Uterus (tissue), 2 donors: ENCODE measurements around the gene FGFR4.

Experiments used
- POLR2A ChIP-seq, 2 donors: fragments of 450-650 bp; IDR thresholded peaks; one replicate each; pipeline ENCODE4 v1.6.1; 2016; ENCODE audit warnings: antibody characterized with exemption in 2 of 2, mild to moderate bottlenecking in 1 of 2, moderate library complexity in 1 of 2
- TF ChIP-seq, protein P1 (sequence below), 4 experiments: fragments of 200-600 bp in 2 of 4; fragments of 450-650 bp in 2 of 4; sonication (generic) in 2 of 4; IDR thresholded peaks; one replicate each; pipeline ENCODE4 v1.5.1; 2016 to 2019; ENCODE audit warnings: antibody characterized with exemption in 4 of 4, mild to moderate bottlenecking in 2 of 4, moderate library complexity in 1 of 4

DNA sequence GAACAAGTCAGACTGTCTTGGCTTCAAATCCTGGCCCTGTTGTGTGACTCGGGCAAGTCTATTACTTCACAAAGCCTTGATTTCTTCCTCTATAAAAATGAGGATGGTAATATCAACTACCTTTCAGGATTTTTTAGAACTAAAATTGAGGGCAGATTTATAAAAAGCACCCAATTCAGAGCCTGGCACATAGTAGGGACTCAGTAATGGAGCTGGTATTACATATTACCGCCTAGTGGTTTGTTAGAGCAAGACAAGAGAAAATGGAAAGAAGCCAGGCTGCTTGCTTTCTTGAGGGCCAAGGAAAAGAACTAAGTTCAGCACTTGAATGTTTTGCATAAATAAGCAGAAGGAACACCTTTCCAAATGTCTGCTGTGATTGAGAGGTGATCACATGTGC is 44.8 kb upstream of the FGFR4 start:
- no peak for TF ChIP-seq POLR2A (IDR thresholded peaks at IDR 0.05)
- TF ChIP-seq, protein P1, sequence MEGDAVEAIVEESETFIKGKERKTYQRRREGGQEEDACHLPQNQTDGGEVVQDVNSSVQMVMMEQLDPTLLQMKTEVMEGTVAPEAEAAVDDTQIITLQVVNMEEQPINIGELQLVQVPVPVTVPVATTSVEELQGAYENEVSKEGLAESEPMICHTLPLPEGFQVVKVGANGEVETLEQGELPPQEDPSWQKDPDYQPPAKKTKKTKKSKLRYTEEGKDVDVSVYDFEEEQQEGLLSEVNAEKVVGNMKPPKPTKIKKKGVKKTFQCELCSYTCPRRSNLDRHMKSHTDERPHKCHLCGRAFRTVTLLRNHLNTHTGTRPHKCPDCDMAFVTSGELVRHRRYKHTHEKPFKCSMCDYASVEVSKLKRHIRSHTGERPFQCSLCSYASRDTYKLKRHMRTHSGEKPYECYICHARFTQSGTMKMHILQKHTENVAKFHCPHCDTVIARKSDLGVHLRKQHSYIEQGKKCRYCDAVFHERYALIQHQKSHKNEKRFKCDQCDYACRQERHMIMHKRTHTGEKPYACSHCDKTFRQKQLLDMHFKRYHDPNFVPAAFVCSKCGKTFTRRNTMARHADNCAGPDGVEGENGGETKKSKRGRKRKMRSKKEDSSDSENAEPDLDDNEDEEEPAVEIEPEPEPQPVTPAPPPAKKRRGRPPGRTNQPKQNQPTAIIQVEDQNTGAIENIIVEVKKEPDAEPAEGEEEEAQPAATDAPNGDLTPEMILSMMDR (IDR thresholded peaks at IDR 0.05), result no peak
